Measurements from ENCODE around the gene RASAL1. TPM values are rescaled to one million over a fixed set of nuclear protein-coding genes. Genes with fewer than 3 reads are reported as not detected.

Gene RASAL1
- total and polyA plus RNA-seq, 9 donors, result 0.05 to 5.1 (median 1.1) TPM; not detected in 2

DNA sequence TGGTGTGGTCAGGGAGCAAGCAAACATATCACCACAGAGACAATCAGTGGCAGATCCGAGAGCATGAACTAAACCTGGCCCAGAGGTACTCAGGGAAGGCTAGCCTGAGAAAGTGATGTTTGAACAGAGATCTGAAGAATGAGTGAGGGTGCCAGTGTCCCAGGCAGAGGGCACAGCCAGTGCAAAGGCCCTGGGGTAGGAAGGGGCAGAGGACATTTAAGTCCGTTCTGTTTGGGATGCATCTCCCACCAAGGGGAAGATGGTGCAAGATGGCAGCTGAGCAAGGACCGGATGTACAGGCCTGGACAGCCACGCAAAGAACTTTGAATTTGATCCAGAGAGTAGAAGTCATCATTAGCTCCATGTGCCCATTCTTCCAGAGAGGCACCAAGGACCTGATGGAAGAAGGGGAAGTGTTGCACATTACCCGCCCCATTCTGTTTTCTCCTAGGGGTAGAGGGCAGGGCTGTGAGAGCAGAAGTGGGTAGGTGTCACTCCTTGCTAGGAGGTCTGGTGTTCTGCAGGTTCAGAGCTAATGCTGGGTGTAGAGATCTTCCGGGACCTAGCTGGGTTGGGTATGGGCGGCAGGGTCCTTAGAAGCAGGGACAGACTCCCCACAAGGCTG, 75.1 kb downstream of the RASAL1 start:
- no peaks in the 10 kb centered on the region for H3K36me3 ChIP-seq
- no peak overlapping the region for H3K27ac ChIP-seq
- no peaks in the 10 kb centered on the region for H3K9me3 ChIP-seq
- no peak overlapping the region for H3K4me3 ChIP-seq
- no peak for DNase-seq
- peaks cover 2% of the 10 kb centered on the region for H3K4me1 ChIP-seq (ENCODE audit: insufficient read depth)
- TF ChIP-seq EP300 (IDR thresholded peaks at IDR 0.05) (no peak), POLR2A (IDR thresholded peaks at IDR 0.05) (no peak)
- TF ChIP-seq, protein P1, sequence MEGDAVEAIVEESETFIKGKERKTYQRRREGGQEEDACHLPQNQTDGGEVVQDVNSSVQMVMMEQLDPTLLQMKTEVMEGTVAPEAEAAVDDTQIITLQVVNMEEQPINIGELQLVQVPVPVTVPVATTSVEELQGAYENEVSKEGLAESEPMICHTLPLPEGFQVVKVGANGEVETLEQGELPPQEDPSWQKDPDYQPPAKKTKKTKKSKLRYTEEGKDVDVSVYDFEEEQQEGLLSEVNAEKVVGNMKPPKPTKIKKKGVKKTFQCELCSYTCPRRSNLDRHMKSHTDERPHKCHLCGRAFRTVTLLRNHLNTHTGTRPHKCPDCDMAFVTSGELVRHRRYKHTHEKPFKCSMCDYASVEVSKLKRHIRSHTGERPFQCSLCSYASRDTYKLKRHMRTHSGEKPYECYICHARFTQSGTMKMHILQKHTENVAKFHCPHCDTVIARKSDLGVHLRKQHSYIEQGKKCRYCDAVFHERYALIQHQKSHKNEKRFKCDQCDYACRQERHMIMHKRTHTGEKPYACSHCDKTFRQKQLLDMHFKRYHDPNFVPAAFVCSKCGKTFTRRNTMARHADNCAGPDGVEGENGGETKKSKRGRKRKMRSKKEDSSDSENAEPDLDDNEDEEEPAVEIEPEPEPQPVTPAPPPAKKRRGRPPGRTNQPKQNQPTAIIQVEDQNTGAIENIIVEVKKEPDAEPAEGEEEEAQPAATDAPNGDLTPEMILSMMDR (IDR thresholded peaks at IDR 0.05), result no peak
- H3K27me3 ChIP-seq, result no peaks in the 10 kb centered on the region
- intact Hi-C loops (cut with DNase I), result loop anchor here in 1 of 4 donors (1.0 kb wide), 1 partner anchor 44 kb away; no protein-coding TSS in a partner anchor
- WGBS, 3 donors, result 84 to 91% (median 85%) methylated on average over 7 of the region's 7 CpGs

DNA sequence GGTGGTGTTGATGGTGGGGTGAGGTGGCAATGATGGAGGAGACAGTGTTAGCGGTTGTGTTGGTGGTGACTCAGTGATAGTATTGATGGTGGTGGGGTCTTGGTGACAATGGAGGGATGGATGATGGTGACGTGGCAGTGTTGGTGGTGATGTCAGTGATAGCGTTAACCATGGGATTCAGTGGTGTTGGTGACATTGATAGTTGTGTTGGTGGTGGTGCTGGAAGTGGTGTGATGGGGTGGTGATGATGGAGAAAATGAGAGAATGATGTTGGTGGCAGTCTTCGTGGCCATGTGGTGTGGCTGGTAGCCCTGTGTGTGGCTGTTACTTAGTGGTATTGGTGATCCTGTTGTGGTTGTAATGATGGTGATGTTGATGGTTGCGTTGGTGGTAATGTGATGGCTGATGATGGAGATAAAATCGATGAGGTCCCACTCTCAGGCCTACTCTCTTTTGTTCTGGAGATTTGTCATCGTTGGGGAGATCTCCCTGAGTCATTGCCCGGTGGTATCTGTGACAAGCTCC, 76.4 kb downstream of the RASAL1 start:
- WGBS, 3 donors, result 92 to 95% (median 93%) methylated on average over 8 of the region's 8 CpGs
- H3K4me3 ChIP-seq, result no peak overlapping the region
- H3K36me3 ChIP-seq, result no peaks in the 10 kb centered on the region
- intact Hi-C loops (cut with DNase I), result no loop called here
- no peak for DNase-seq
- no peaks in the 10 kb centered on the region for H3K27me3 ChIP-seq
- H3K9me3 ChIP-seq, result no peaks in the 10 kb centered on the region
- H3K27ac ChIP-seq, result no peak overlapping the region
- peaks cover 2% of the 10 kb centered on the region for H3K4me1 ChIP-seq (ENCODE audit: insufficient read depth)
- no peak for TF ChIP-seq POLR2A (IDR thresholded peaks at IDR 0.05)
- TF ChIP-seq, protein P1 (IDR thresholded peaks at IDR 0.05), result no peak
- no peak for TF ChIP-seq EP300 (IDR thresholded peaks at IDR 0.05)

DNA sequence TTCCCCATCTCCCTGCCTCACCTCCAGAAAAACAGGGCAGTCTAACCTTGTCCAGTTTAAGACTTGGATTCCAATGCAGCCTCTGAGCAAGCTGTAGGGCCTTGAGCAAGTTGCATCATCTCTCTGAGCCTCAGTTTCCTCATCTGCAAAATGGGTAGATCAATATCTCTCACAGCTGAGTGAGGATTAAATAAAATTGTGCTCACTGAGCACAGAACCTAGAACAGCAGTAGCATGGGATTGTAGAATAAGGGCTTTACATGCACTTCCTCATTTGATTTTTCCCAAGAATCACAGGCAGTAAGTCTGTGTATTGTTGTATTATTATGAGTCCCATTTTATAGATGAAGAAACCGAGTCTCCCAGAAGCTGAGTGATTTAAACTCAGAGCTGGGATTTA, 77.0 kb downstream of the RASAL1 start:
- intact Hi-C loops (cut with DNase I), result no loop called here
- WGBS, 3 donors, result 86 to 95% (median 89%) methylated on average over 1 of the region's 1 CpG
- no peak overlapping the region for H3K27ac ChIP-seq
- TF ChIP-seq EP300 (IDR thresholded peaks at IDR 0.05) (no peak), POLR2A (IDR thresholded peaks at IDR 0.05) (no peak)
- TF ChIP-seq, protein P1 (IDR thresholded peaks at IDR 0.05), result no peak
- H3K4me3 ChIP-seq, result no peak overlapping the region
- no peaks in the 10 kb centered on the region for H3K9me3 ChIP-seq
- no peaks in the 10 kb centered on the region for H3K36me3 ChIP-seq
- H3K4me1 ChIP-seq (ENCODE audit: insufficient read depth), result peaks cover 2% of the 10 kb centered on the region
- DNase-seq, result no peak
- no peaks in the 10 kb centered on the region for H3K27me3 ChIP-seq

DNA sequence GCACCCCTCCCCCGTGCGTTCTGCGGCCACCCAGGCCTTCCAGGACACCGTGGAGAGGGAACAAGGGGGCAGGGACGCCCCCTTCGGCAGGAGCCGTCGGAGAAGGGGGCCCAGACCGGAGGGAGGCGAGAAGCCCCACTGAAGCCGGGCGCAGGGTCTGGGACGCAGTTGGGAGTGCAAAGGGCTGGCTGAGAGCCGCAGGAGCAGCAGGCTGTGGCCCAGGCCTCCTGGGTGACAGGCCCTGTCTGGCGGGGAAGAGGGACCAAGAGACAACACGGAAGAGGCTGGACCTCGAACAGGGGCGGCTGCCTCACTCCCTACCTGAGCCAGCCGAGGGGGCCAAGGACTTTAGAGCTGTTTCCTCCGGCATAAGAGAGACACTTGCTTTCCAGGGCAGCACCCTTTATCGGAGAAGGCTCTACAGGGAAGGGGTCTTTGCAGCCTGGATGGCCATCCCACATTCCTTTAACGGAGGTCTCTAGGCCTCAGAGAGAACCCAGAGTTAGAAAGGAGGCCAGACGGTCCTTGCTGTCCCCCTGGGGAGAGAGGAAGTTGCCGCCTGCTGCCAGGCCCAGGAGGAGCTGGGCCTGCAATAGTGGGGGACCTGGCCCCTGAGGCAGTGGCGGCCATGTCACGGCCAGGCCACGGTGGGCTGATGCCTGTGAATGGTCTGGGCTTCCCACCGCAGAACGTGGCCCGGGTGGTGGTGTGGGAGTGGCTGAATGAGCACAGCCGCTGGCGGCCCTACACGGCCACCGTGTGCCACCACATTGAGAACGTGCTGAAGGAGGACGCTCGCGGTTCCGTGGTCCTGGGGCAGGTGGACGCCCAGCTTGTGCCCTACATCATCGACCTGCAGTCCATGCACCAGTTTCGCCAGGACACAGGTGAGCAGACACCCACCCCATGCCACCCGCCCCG, 77.7 kb downstream of the RASAL1 start:
- Histone ChIP-seq H3K27me3 (no peaks in the 10 kb centered on the region), H3K9me3 (no peaks in the 10 kb centered on the region), H3K36me3 (no peaks in the 10 kb centered on the region), H3K4me1 (ENCODE audit: insufficient read depth) (peaks cover 2% of the 10 kb centered on the region), H3K4me3 (no peak overlapping the region), H3K27ac (no peak overlapping the region)
- intact Hi-C loops (cut with DNase I), result no loop called here
- TF ChIP-seq EP300 (IDR thresholded peaks at IDR 0.05) (no peak), POLR2A (IDR thresholded peaks at IDR 0.05) (no peak)
- TF ChIP-seq, protein P1 (IDR thresholded peaks at IDR 0.05), result no peak
- WGBS, 3 donors, result 63 to 67% (median 65%) methylated on average over 43 to 44 of the region's 44 CpGs
- DNase-seq, result no peak
